Adrenal gland (tissue), 5 donors: ENCODE measurements around the gene CDK6.

ENCODE experiments used
- POLR2A ChIP-seq, 2 donors: fragments of 450-650 bp; IDR thresholded peaks; one replicate each; pipeline ENCODE4 v1.6.1; 2017; ENCODE audit warnings: antibody characterized with exemption in 2 of 2, mild to moderate bottlenecking in 2 of 2, moderate library complexity in 1 of 2
- TF ChIP-seq, protein P1 (sequence below), 6 experiments: fragments of 450-650 bp in 4 of 6; fragments of 200-600 bp in 2 of 6; sonication (generic) in 1 of 6; IDR thresholded peaks; 1 replicate in 5 of 6; 2 replicates in 1 of 6; pipeline versions ENCODE4 v1.5.1 to v1.8.0; 2016 to 2021; ENCODE audit warnings: antibody characterized with exemption in 6 of 6, mild to moderate bottlenecking in 2 of 6, moderate library complexity in 1 of 6
- donor health status: DM: no; HTN: no; CAD: no.

DNA sequence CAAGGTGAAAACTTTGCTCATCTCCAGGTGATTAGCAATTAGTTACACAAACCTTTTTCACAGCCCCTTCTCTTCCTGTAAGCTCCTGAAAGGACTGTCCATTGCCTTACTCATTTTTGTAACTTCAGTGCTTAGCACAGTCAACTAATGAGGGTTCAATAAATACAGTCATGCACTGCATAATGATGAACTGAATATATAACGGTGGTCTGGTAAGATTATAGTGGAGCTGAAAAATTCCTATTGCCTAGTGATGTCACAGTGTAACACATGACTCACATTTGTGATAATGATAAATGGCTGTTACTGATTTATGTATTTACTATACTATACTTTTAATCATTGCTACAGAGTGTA lies 233.3 kb downstream of the CDK6 start:
- TF ChIP-seq, protein P1, sequence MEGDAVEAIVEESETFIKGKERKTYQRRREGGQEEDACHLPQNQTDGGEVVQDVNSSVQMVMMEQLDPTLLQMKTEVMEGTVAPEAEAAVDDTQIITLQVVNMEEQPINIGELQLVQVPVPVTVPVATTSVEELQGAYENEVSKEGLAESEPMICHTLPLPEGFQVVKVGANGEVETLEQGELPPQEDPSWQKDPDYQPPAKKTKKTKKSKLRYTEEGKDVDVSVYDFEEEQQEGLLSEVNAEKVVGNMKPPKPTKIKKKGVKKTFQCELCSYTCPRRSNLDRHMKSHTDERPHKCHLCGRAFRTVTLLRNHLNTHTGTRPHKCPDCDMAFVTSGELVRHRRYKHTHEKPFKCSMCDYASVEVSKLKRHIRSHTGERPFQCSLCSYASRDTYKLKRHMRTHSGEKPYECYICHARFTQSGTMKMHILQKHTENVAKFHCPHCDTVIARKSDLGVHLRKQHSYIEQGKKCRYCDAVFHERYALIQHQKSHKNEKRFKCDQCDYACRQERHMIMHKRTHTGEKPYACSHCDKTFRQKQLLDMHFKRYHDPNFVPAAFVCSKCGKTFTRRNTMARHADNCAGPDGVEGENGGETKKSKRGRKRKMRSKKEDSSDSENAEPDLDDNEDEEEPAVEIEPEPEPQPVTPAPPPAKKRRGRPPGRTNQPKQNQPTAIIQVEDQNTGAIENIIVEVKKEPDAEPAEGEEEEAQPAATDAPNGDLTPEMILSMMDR (IDR thresholded peaks at IDR 0.05) = no peak
- no peak for TF ChIP-seq POLR2A (IDR thresholded peaks at IDR 0.05)
